NB4 (cell line): ENCODE data around the gene LRRC30.

Experiments used
- POLR2A ChIP-seq: IDR thresholded peaks from 2 replicates; pipeline ENCODE4 v1.6.1; 2011; ENCODE audit warnings: mild to moderate bottlenecking; ENCODE audit not compliant: insufficient read length; ENCODE audit errors: extremely low read depth
- TF ChIP-seq, protein P1 (sequence below): IDR thresholded peaks from one replicate; pipeline ENCODE4 v1.5.1; 2012; ENCODE audit warnings: low read depth, low read length

DNA sequence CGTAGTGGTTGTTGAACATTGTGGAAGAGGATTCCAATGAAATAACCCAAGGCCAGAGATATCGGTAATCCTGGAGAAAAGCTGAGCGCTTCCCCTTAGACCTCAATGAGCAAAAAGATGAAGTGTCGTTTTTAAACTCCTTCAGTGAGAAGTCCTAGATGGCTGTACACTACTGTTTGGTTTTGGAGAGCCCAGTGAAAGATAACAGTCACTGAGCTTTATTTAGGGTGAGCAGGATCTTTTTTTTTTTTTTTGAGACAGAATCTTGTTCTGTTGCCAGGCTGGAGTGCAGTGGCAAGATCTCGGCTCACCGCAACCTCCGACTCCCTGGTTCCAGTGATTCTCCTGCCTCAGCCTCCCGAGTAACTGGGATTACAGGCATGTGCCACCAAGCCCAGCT lies 24.2 kb downstream of the LRRC30 start:
- TF ChIP-seq, protein P1, sequence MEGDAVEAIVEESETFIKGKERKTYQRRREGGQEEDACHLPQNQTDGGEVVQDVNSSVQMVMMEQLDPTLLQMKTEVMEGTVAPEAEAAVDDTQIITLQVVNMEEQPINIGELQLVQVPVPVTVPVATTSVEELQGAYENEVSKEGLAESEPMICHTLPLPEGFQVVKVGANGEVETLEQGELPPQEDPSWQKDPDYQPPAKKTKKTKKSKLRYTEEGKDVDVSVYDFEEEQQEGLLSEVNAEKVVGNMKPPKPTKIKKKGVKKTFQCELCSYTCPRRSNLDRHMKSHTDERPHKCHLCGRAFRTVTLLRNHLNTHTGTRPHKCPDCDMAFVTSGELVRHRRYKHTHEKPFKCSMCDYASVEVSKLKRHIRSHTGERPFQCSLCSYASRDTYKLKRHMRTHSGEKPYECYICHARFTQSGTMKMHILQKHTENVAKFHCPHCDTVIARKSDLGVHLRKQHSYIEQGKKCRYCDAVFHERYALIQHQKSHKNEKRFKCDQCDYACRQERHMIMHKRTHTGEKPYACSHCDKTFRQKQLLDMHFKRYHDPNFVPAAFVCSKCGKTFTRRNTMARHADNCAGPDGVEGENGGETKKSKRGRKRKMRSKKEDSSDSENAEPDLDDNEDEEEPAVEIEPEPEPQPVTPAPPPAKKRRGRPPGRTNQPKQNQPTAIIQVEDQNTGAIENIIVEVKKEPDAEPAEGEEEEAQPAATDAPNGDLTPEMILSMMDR, result no peak
- no peak for TF ChIP-seq POLR2A
